NCI-H774 (cell line): ENCODE measurements around the gene SPOP.

ENCODE experiments used
- DNase-seq: peaks from one replicate; lab custom pipeline; 2025; lab: John Stamatoyannopoulos, UW

Gene SPOP

DNA sequence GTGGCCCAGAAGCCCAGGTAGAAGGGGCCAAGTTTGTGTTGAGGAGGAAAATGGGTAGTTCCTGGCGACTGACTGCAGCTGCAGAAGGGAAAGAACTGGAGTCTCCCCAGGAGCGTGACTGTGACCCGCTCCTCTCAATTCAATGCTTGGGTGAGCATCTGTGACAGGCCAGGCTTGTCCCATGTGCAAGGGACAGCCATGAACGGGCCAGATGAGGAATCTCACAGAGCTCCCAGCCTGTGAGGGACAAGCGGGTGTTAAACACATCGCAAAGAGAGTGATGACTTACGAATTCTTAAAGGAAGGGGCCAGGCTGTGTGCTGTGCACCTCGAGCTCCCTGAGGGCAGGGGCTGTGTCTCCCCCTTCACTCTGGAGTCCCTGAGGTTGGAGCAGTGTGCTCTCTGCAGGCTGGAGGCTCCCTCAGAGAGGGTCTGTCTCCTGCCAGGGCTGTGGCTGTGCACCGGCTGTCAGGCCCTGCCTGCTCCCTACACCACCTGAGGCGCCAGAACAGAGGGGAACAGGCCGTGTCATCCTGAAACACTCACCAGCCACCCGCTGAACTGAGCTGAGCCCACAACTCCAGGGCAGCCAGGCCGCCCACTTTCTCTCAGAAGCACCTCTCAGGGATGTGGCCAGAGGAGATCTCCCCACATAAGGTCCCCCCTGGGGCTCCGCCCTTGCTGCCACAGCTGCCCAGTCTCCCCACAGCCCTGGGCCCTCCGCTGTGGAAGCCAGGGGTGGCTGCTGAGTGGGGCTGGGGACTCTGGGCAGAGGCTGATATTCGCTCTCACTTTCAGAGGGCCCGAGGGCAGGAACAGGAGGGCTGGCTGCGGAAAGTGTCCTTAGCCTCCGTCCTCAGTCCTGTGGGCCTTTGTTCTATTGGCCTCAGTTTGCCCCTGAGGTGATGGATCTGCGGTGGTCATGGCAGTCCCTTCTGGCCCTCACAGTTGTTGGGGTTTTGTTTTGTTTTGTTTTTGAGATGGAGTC, 127.9 kb downstream of the SPOP start:
- DNase-seq, result no peak

DNA sequence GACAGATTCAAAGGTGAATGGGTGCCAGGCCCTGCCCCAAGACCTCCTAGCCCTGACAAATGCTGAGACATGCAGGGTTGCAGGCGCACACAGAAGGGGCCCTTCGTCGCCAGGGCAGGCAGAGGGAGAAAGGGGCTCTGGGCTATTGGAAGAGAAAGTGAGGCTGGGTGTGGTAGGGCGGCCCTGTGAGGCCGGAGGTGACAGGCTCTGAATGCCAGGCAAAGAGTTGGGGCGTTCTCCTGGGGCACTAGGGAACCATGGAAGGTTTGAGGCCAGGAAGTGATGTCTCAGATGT, 128.6 kb downstream of the SPOP start:
- DNase-seq, result no peak
